Neural cell (in vitro differentiated cells): Measurements from ENCODE around the gene S100B. TPM values are rescaled to one million over a fixed set of nuclear protein-coding genes. Genes with fewer than 3 reads are reported as not detected.

Source experiments
- H2AFZ ChIP-seq: fragments of 200-600, 300-800 bp; sonication (generic), shearing (Covaris generic); 2 replicates; pipeline ENCODE4 v1.6.0; 2014; ENCODE audit warnings: low read depth, mild to moderate bottlenecking, antibody characterized with exemption, low read length, moderate library complexity
- H3F3A ChIP-seq: fragments of 200-600 bp; shearing (Covaris generic); 2 replicates; pipeline ENCODE4 v1.6.1; 2016; ENCODE audit warnings: mild to moderate bottlenecking, moderate library complexity, mixed read lengths, antibody characterized with exemption, low read length; ENCODE audit not compliant: insufficient read depth, poor library complexity, severe bottlenecking
- H3K27ac ChIP-seq: fragments of 200-600, 300-800 bp; sonication (generic), shearing (Covaris generic); 2 replicates; pipeline ENCODE4 v1.5.1; 2014; ENCODE audit warnings: mild to moderate bottlenecking, low read length, moderate library complexity
- H3K27me3 ChIP-seq: fragments of 300-800, 200-600 bp; sonication (generic), shearing (Covaris generic); 2 replicates; pipeline ENCODE4 v1.6.0; 2014; ENCODE audit warnings: mild to moderate bottlenecking, low read depth, low read length, moderate library complexity; ENCODE audit not compliant: insufficient read depth
- H3K36me3 ChIP-seq: fragments of 300-800, 200-600 bp; sonication (generic), shearing (Covaris generic); 2 replicates; pipeline ENCODE4 v1.5.1; 2014; ENCODE audit warnings: mild to moderate bottlenecking, antibody characterized with exemption, low read length, moderate library complexity; ENCODE audit not compliant: insufficient read depth
- H3K4me2 ChIP-seq: fragments of 300-800, 200-600 bp; sonication (generic), shearing (Covaris generic); 2 replicates; pipeline ENCODE4 v1.6.0; 2014; ENCODE audit warnings: mild to moderate bottlenecking, low read length
- H3K4me3 ChIP-seq: fragments of 300-800, 200-600 bp; sonication (generic), shearing (Covaris generic); 2 replicates; pipeline ENCODE4 v1.5.1; 2014; ENCODE audit warnings: mild to moderate bottlenecking, low read length, moderate library complexity
- H3K79me2 ChIP-seq: fragments of 200-600 bp; shearing (Covaris generic); replicated peaks from 2 replicates; pipeline ENCODE4 v1.6.0; 2014; ENCODE audit warnings: mild to moderate bottlenecking, low read length, moderate library complexity; ENCODE audit not compliant: insufficient read depth
- H3K9ac ChIP-seq: fragments of 300-800, 200-600 bp; sonication (generic), shearing (Covaris generic); 2 replicates; pipeline ENCODE4 v1.6.1; 2016; ENCODE audit warnings: mild to moderate bottlenecking, low read length, mixed read lengths
- H3K9me2 ChIP-seq: fragments of 200-600 bp; shearing (Covaris generic); 2 replicates; pipeline ENCODE4 v1.6.1; 2016; ENCODE audit warnings: mild to moderate bottlenecking, low read length, mixed read lengths; ENCODE audit not compliant: insufficient read depth
- H3K9me3 ChIP-seq: fragments of 200-600, 300-800 bp; sonication (generic), shearing (Covaris generic); 2 replicates; pipeline ENCODE4 v1.6.1; 2016; ENCODE audit warnings: mild to moderate bottlenecking, mixed run types, low read length, moderate library complexity, mixed read lengths
- H4K20me1 ChIP-seq: fragments of 200-600 bp; shearing (Covaris generic); 2 replicates; pipeline ENCODE4 v1.6.1; 2016; ENCODE audit warnings: mild to moderate bottlenecking, mixed run types; ENCODE audit not compliant: insufficient read depth
- CTCF ChIP-seq: fragments of 450-650 bp; IDR thresholded peaks from 2 replicates; pipeline ENCODE4 v1.5.1; 2014; ENCODE audit warnings: antibody characterized with exemption, mild to moderate bottlenecking, moderate library complexity; ENCODE audit not compliant: poor library complexity, severe bottlenecking
- EP300 ChIP-seq: fragments of 450-650 bp; conservative IDR thresholded peaks from 2 replicates; pipeline ENCODE4 v1.6.1; 2014; ENCODE audit warnings: antibody characterized with exemption, mild to moderate bottlenecking, moderate library complexity; ENCODE audit not compliant: poor library complexity, severe bottlenecking
- EZH2 ChIP-seq: fragments of 200-600, 300-800 bp; shearing (Covaris generic), sonication (generic); IDR thresholded peaks from 2 replicates; pipeline ENCODE4 v1.6.1; 2014; ENCODE audit warnings: antibody characterized with exemption, low read length, borderline replicate concordance, mild to moderate bottlenecking; ENCODE audit not compliant: insufficient read depth, poor library complexity, severe bottlenecking
- MXI1 ChIP-seq: fragments of 450-650 bp; conservative IDR thresholded peaks from 2 replicates; pipeline ENCODE4 v1.6.1; 2014; ENCODE audit warnings: antibody characterized with exemption, mild to moderate bottlenecking; ENCODE audit not compliant: poor library complexity, severe bottlenecking
- POLR2AphosphoS5 ChIP-seq: IDR thresholded peaks from 2 replicates; pipeline ENCODE4 v1.6.1; 2012
- RAD21 ChIP-seq: fragments of 450-650 bp; conservative IDR thresholded peaks from 2 replicates; pipeline ENCODE4 v1.6.1; 2014; ENCODE audit warnings: antibody characterized with exemption, mild to moderate bottlenecking, moderate library complexity
- REST ChIP-seq: IDR thresholded peaks from 2 replicates; pipeline ENCODE4 v1.6.1; 2012; ENCODE audit warnings: borderline replicate concordance
- SMC3 ChIP-seq: fragments of 450-650 bp; conservative IDR thresholded peaks from 2 replicates; pipeline ENCODE4 v1.6.1; 2014; ENCODE audit warnings: antibody characterized with exemption, mild to moderate bottlenecking, moderate library complexity; ENCODE audit not compliant: poor library complexity
- TAF1 ChIP-seq: IDR thresholded peaks from 2 replicates; pipeline ENCODE4 v1.6.1; 2012; ENCODE audit warnings: low read depth
- polyA plus RNA-seq: library from polyadenylated mRNA; depleted of rRNA; stranded (reverse); fragments of >200 nt; gene quantifications from 2 replicates; pipeline ENCODE4 v1.2.3, GENCODE V29; 2014

S100B gene
- polyA plus RNA-seq, 1 donor from 2014 or later: 1.4 TPM

- Histone ChIP-seq H3F3A (no peaks in the 10 kb centered on the region), H3K36me3 (no peaks in the 10 kb centered on the region), H3K79me2 (no peaks in the 10 kb centered on the region), H3K27me3 (no peaks in the 10 kb centered on the region), H3K4me2 (no peak overlapping the region), H2AFZ (no peak overlapping the region), H3K27ac (no peak overlapping the region), H4K20me1 (no peaks in the 10 kb centered on the region), H3K9me2 (no peaks in the 10 kb centered on the region), H3K4me3 (no peak overlapping the region), H3K9ac (no peak overlapping the region), H3K9me3 (no peaks in the 10 kb centered on the region)
- TF ChIP-seq RAD21: no peak
- TF ChIP-seq SMC3: no peak
- no peak for TF ChIP-seq TAF1
- TF ChIP-seq CTCF: no peak
- no peak for TF ChIP-seq EZH2
- no peak for TF ChIP-seq EP300
- TF ChIP-seq POLR2AphosphoS5: no peak
- TF ChIP-seq MXI1: no peak
- TF ChIP-seq REST: no peak
Measured at GRCh38 chr21:46554431-46555224, 50.3 kb downstream of the S100B start.

GRCh38 chr21:46553993-46554392 is 50.9 kb downstream of the S100B start:
- Histone ChIP-seq H4K20me1 (no peaks in the 10 kb centered on the region), H3F3A (no peaks in the 10 kb centered on the region), H2AFZ (no peak overlapping the region), H3K4me3 (no peak overlapping the region), H3K36me3 (no peaks in the 10 kb centered on the region), H3K9me3 (no peaks in the 10 kb centered on the region), H3K9ac (no peak overlapping the region), H3K9me2 (no peaks in the 10 kb centered on the region), H3K79me2 (no peaks in the 10 kb centered on the region), H3K27ac (no peak overlapping the region), H3K4me2 (no peak overlapping the region), H3K27me3 (no peaks in the 10 kb centered on the region)
- no peak for TF ChIP-seq MXI1
